HG02943 (cell line): ENCODE measurements around the gene ZNF735.
"Not testable (repeated sequence)": the region's sequence is repeated elsewhere in the genome, so short reads cannot be mapped to it uniquely, and the experiment has no call there.

Source experiments
- ATAC-seq: cut with Tn5 transposase; IDR thresholded peaks from one replicate; pipeline ENCODE4 v1.9.1; 2021; ENCODE audit warnings: mild to moderate bottlenecking, low read depth, moderate library complexity; ENCODE audit not compliant: unreplicated experiment

The ZNF735 gene

DNA sequence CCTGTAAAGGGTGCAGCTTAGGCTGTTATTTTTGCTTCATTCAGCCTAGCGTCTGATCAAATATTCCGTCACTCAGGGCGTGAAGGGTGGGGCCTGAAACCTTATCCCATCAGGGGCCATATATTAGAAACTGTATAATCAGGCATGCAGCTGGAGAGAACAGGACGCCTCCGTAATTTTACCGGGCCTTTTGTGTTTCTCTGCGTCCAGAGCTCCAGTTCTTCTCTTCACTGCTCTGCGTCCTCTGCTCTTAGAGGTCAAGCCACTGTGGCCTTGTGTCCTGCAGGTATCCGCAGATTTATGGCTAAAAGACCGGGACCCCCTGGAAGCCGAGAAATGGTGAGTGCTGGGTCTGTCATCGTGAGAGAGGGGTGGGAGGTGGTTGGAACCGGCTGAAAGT lies at the start of gene ZNF735:
Gene ZNF735, plus strand, starts transcription at position 301 of the 400 bp plus-strand sequence. Its CDS starts 0 bp downstream, at position 301.
- ATAC-seq = no peak

DNA sequence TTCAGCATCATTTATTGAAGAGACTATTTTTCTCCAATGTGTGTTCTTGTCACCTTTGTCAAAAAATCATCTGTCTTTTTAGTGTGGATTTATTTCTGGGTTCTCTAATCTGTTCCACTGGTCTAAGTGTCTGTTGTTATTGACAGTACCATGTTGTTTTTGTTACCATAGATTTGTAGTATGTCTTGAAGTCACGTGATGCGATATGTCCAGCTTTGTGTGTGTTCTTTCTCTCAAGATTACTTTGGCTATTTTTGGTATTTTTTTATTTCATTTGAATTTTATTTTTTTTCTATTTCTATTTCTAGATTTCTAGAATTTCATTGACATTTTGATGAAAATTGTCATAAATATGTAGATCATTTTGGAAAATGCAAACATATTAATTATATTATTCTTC lies 36.0 kb upstream of the ZNF735 start:
- not testable (repeated sequence) for ATAC-seq

DNA sequence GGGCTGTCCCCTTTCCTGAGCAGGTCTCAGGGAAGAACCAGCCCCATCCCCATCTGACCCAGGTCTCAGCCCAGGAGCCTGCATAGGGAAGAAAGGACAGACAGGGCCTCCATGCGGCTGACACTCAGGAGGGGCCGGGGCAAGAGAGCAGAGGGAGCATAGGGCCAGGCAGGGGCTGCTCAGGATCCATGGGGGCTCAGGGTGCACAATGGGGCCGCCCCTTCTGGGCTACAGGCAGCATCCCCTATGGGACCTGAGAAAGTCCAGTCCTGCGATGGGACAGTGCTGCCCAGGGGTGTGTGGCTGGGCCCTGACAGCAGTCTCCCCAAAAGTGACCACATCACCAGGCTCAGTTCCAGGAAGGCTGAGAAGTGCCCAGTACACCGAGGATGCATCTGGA lies 32.7 kb upstream of the ZNF735 start:
- no peak for ATAC-seq

DNA sequence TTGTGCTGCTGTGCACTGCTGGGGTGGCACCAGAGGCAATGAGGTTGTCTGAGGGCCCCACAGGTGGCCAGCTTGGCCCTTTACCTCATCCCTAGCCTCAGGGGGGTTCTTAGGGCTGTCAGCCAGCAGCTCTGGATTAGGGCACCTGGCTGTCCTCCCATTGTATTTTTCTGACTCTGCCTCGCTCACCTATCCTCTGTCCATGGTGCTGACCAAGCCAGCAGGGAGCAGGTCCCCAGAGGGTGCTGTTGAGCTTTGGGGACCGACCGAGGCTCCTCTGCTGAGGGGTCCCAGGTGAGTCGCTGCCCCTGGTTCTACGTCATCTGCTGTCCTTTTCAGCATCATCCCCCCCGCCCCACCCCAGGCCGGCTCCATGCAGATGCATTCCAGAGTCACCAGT lies 32.1 kb upstream of the ZNF735 start:
- ATAC-seq = no peak

DNA sequence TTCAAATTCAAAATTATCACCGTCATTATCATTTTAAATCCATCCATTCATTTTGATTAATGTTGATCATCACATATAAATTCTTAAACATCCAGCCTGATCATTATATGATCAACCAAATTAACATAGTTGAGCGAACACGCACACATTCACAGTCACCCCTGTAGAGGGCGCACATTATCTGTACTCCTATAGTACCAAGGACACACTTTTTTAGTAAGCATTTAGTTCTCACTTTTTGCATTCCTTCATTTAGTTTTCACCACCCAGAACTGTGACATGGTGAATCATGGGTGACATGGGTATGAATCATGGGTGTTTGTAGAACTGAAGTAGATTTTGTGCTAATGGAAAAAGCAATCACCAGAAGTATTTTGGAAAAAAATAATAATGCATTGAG lies 26.0 kb upstream of the ZNF735 start:
- ATAC-seq = no peak

- no peak for ATAC-seq
These were observed 25.4 kb upstream of the ZNF735 start for GRCh38 chr7:64181586-64181985.

- no peak for ATAC-seq
These were observed 24.8 kb upstream of the ZNF735 start for GRCh38 chr7:64182036-64182790.

- no peak for ATAC-seq
These were observed 23.8 kb upstream of the ZNF735 start for GRCh38 chr7:64183126-64183742.

GRCh38 chr7:64183827-64184372 lies 23.1 kb upstream of the ZNF735 start:
- no peak for ATAC-seq

- ATAC-seq = no peak
These were observed 22.6 kb upstream of the ZNF735 start for GRCh38 chr7:64184376-64184775.

DNA sequence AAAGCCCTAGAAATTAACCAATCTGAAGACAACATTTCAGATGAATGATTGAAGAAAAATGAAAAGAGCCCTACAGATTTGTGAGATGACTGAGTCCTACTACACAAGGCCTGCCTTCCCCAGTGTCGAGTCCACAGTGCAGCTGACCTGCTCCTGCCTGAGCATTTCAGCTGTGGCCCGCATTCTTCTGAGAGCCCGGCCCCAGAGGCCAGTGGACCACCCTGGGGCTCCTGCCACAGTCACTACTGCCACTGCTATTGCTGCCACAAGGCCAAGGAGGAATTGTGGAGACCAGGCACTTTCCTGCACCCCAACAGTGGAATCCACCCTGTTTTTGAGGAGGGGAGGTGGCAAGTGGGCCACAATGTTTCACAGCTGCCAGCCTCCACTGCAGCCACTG lies 19.6 kb upstream of the ZNF735 start:
- no peak for ATAC-seq

DNA sequence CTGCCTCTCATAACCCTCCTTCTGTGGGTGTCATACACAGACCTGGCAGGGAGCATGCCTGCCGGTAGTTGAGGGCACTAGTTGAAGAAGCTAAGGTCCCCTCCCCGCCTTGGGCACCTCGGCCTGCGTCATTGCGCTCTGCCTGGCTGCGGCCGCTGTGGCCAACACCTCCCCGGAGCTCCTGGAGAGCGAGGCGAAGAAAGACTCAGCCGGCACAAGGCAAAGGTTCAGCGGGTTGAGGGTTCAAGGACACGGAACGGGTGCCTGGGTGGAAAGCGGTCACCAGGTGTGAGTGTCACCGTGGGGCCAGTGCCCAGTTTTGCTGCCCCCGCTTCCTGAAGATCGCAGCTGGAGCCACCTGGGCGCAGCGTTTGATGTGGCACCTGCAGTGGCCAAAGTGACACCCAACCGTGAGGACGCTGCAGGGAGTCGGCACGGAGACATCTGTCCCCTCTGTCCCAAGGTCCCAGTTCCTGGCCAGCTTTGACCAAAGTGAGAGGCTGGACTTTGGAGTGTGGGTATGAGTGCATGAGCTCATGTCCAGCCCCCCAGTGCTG lies 14.8 kb upstream of the ZNF735 start:
- ATAC-seq = no peak

- no peak for ATAC-seq
These were observed 14.2 kb upstream of the ZNF735 start for GRCh38 chr7:64192775-64193174.

DNA sequence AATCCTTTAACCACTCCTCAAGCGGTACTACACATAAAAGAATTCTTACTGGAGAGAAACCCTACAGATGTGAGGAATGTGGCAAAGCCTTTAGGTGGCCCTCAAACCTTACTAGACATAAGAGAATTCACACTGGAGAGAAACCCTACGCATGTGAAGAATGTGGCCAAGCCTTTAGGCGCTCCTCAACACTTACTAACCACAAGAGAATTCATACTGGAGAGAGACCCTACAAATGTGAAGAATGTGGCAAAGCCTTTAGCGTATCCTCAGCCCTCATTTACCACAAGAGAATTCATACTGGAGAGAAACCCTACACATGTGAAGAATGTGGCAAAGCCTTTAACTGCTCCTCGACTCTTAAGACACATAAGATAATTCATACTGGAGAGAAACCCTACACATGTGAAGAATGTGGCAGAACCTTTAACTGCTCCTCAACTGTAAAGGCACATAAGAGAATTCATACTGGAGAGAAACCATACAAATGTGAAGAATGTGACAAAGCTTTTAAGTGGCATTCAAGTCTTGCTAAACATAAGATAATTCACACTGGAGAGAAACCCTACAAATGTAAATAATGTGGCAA lies 12.8 kb downstream of the ZNF735 start:
- not testable (repeated sequence) for ATAC-seq

DNA sequence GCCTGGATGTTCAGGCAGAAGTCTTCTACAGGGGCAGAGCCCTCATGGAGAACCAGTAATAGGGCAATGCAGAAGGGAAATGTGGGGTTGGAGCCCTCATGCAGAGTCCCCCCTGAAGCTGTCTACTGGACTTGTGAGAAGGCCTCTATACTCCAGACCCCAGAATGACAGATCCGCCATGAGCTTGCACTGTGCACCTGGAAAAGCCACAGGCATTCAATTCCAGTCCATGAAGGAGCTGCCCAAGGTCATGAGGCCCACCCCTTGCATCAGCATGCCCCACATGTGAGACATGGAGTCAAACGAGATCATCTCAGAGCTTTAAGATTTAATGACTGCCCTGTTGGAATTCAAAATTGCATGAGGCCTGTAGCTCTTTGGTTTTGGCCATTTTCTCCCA lies 16.4 kb downstream of the ZNF735 start:
- ATAC-seq = no peak

GRCh38 chr7:64228174-64228573 lies 21.2 kb downstream of the ZNF735 start, which contains the start of gene ZNF679:
Gene ZNF679, plus strand, starts transcription at chr7:64228474. Its CDS starts 20,644 bp downstream, at chr7:64249118.
- not testable (repeated sequence) for ATAC-seq

DNA sequence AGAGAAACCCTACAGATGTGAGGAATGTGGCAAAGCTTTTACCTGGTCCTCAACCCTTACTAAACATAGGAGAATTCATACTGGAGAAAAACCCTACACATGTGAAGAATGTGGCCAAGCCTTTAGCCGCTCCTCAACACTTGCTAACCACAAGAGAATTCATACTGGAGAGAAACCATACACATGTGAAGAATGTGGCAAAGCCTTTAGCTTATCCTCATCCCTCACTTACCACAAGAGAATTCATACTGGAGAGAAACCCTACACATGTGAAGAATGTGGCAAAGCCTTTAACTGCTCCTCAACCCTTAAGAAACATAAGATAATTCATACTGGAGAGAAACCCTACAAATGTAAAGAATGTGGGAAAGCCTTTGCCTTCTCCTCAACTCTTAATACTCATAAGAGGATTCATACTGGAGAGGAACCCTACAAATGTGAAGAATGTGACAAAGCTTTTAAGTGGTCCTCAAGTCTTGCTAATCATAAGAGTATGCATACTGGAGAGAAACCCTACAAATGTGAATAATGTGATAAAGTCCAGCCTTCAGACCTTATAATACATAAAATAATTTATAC lies 59.4 kb downstream of the ZNF735 start:
- ATAC-seq = no peak
